CD14-positive monocyte (primary cell): Measurements from ENCODE around the gene AMBRA1. TPM values are rescaled to one million over a fixed set of nuclear protein-coding genes. Genes with fewer than 3 reads are reported as not detected.

ENCODE experiments used
- DNase-seq, 3 donors: peaks; one replicate each; pipeline ENCODE4 v3.0.0-alpha.2; 2011 to 2022
- H2AFZ ChIP-seq: 2 replicates; pipeline ENCODE4 v1.6.0; 2012; ENCODE audit warnings: mild to moderate bottlenecking, low read depth, low read length, inconsistent platforms; ENCODE audit not compliant: insufficient read depth, poor library complexity, severe bottlenecking
- H3K27ac ChIP-seq, 2 donors: 1 replicate in 1 of 2; 2 replicates in 1 of 2; pipeline ENCODE4 v1.5.1; 2012 to 2013; ENCODE audit warnings: low read length in 2 of 2, control low read depth in 1 of 2, inconsistent platforms in 1 of 2, low read depth in 1 of 2, mild to moderate bottlenecking in 1 of 2
- H3K27me3 ChIP-seq, 2 donors: one replicate each; pipeline versions ENCODE4 v1.6.0 to v1.6.1; 2011 to 2013; ENCODE audit warnings: low read length in 2 of 2; ENCODE audit not compliant: control insufficient read depth in 2 of 2, insufficient read depth in 2 of 2
- H3K36me3 ChIP-seq, 2 donors: replicated peaks in 1 of 2; 1 replicate in 1 of 2; 2 replicates in 1 of 2; pipeline versions ENCODE4 v1.5.1 to v1.6.1; 2012 to 2013; ENCODE audit warnings: low read length in 2 of 2, control low read depth in 1 of 2, inconsistent platforms in 1 of 2, mild to moderate bottlenecking in 1 of 2; ENCODE audit not compliant: insufficient read depth in 2 of 2, control insufficient read depth in 1 of 2
- H3K4me1 ChIP-seq, 2 donors: 1 replicate in 1 of 2; 2 replicates in 1 of 2; pipeline versions ENCODE4 v1.5.1 to v1.6.1; 2012 to 2013; ENCODE audit warnings: low read length in 2 of 2, control low read depth in 1 of 2, inconsistent platforms in 1 of 2, mild to moderate bottlenecking in 1 of 2, moderate library complexity in 1 of 2; ENCODE audit not compliant: insufficient read depth in 2 of 2, control insufficient read depth in 1 of 2
- H3K4me2 ChIP-seq: replicated peaks from 2 replicates; pipeline ENCODE3; 2012; ENCODE audit warnings: low read length, moderate library complexity, mild to moderate bottlenecking; ENCODE audit not compliant: poor library complexity, severe bottlenecking; ENCODE audit errors: extremely low read depth
- H3K4me3 ChIP-seq, 3 experiments: fragments of 200-600 bp in 1 of 3; sonication (generic) in 1 of 3; replicated peaks in 1 of 3; 1 replicate in 2 of 3; 2 replicates in 1 of 3; pipeline ENCODE4 v1.5.1; 2011 to 2013; ENCODE audit warnings: low read length in 3 of 3, mild to moderate bottlenecking in 3 of 3, control low read depth in 2 of 3, low read depth in 2 of 3, inconsistent platforms in 1 of 3, moderate library complexity in 1 of 3
- H3K79me2 ChIP-seq: 2 replicates; pipeline ENCODE4 v1.6.0; 2012; ENCODE audit warnings: mild to moderate bottlenecking, control low read depth, inconsistent platforms, low read length, moderate library complexity; ENCODE audit not compliant: insufficient read depth
- H3K9ac ChIP-seq: 2 replicates; pipeline ENCODE4 v1.6.0; 2017; ENCODE audit warnings: low read length, mild to moderate bottlenecking; ENCODE audit not compliant: insufficient read depth, poor library complexity, severe bottlenecking
- H3K9me3 ChIP-seq, 2 donors: replicated peaks in 1 of 2; 1 replicate in 1 of 2; 2 replicates in 1 of 2; pipeline versions ENCODE4 v1.5.1 to v1.6.1; 2012 to 2013; ENCODE audit warnings: low read length in 2 of 2, control low read depth in 1 of 2; ENCODE audit not compliant: control insufficient read depth in 1 of 2, insufficient read depth in 1 of 2
- H4K20me1 ChIP-seq: 2 replicates; pipeline ENCODE4 v1.6.0; 2012; ENCODE audit warnings: mild to moderate bottlenecking, low read length, control low read depth, moderate library complexity; ENCODE audit not compliant: insufficient read depth
- H3K27ac Mint-ChIP-seq, 7 donors: one replicate each; pipeline ENCODE4 v1.8.0; 2020; ENCODE audit warnings: mild to moderate bottlenecking in 7 of 7, mixed read lengths in 7 of 7, moderate library complexity in 6 of 7, inconsistent platforms in 2 of 7
- H3K27me3 Mint-ChIP-seq, 3 donors: one replicate each; pipeline ENCODE4 v1.8.0; 2021 to 2022; ENCODE audit warnings: low read depth in 3 of 3, mild to moderate bottlenecking in 3 of 3, mixed read lengths in 3 of 3, moderate library complexity in 3 of 3, inconsistent platforms in 1 of 3
- H3K36me3 Mint-ChIP-seq, 2 donors: one replicate each; pipeline ENCODE4 v1.8.0; 2020; ENCODE audit warnings: mixed read lengths in 2 of 2, inconsistent platforms in 1 of 2, mild to moderate bottlenecking in 1 of 2
- H3K4me1 Mint-ChIP-seq: one replicate; pipeline ENCODE4 v1.8.0; 2020; ENCODE audit warnings: mild to moderate bottlenecking, mixed read lengths
- H3K4me3 Mint-ChIP-seq, 2 donors: one replicate each; pipeline ENCODE4 v1.8.0; 2020; ENCODE audit warnings: mild to moderate bottlenecking in 2 of 2, mixed read lengths in 2 of 2, moderate library complexity in 1 of 2
- H3K9me3 Mint-ChIP-seq, 7 donors: one replicate each; pipeline ENCODE4 v1.8.0; 2020 to 2022; ENCODE audit warnings: mixed read lengths in 7 of 7, mild to moderate bottlenecking in 6 of 7, moderate library complexity in 6 of 7, inconsistent platforms in 2 of 7
- whole genome bisulfite sequencing: methylation state at CpG from one replicate; pipeline ENCODE4 v1.1.5; 2013; ENCODE audit warnings: missing lambda C conversion rate; ENCODE audit not compliant: insufficient coverage; 5-methylcytosine and 5-hydroxymethylcytosine counted together
- intact Hi-C, 2 donors: fragments of 100-400 bp; cut with micrococcal nuclease; formaldehyde crosslinking; loops; one replicate each; pipeline versions ENCODE4 v1.15.0 to v1.15.1; 2023
- polyA plus RNA-seq, 3 donors: library from polyadenylated mRNA; depleted of rRNA in 1 of 3; unstranded in 2 of 3; stranded (reverse) in 1 of 3; fragments of 300-500 nt in 2 of 3; fragments of >200 nt in 1 of 3; fragmentation: Illumina TruSeq in 2 of 3; gene quantifications; 1 replicate in 2 of 3; 2 replicates in 1 of 3; pipeline ENCODE4 v1.2.3, GENCODE V29; 2012 to 2021
- TF ChIP-seq, protein P1 (sequence below): fragments of 200-600 bp; IDR thresholded peaks from one replicate; pipeline ENCODE4 v1.8.0; 2022; ENCODE audit warnings: antibody characterized with exemption, mild to moderate bottlenecking

Gene AMBRA1
- polyA plus RNA-seq, 3 donors = 2.1 to 6.1 (median 3.8) TPM

DNA sequence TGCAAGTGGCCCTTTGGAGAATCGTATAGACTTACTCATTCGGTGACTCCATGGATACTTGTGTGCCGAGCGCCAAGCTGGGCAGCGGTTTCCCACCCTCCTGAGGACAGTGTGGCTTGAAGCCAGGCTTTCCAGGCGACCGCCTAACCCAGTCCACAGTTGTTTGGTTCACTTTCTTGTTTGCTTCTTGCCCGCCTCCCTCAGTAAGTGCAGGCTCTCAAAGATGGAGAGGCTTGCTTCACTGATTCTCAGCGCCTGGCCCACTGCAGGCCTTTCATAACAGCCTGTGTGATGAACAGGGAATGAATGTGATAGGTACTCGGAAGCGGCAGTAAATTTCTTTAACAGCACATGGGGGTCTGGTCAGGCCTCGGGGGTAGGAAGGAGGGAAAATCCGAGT is 223.6 kb downstream of the AMBRA1 start:
- Histone ChIP-seq H3K9ac (no peak overlapping the region), H3K36me3 (peaks cover 86 to 96% of the 10 kb centered on the region in 2 donors), H2AFZ (no peak overlapping the region), H3K9me3 (no peaks in the 10 kb centered on the region), H4K20me1 (peaks cover 99% of the 10 kb centered on the region), H3K79me2 (peaks cover 73% of the 10 kb centered on the region), H3K4me2 (no peak overlapping the region), H3K27me3 (no peaks in the 10 kb centered on the region), H3K4me1 (peaks cover under 1 to 12% of the 10 kb centered on the region in 2 donors), H3K27ac (no peak overlapping the region), H3K4me3 (no peak overlapping the region)
- peaks cover 6% of the 10 kb centered on the region for H3K4me1 Mint-ChIP-seq
- peak overlapping the region in 3 of 7 donors; percentile 15 to 70 (median 23) for H3K27ac Mint-ChIP-seq
- WGBS = 92% methylated on average over 8 of the region's 13 CpGs
- TF ChIP-seq, protein P1, sequence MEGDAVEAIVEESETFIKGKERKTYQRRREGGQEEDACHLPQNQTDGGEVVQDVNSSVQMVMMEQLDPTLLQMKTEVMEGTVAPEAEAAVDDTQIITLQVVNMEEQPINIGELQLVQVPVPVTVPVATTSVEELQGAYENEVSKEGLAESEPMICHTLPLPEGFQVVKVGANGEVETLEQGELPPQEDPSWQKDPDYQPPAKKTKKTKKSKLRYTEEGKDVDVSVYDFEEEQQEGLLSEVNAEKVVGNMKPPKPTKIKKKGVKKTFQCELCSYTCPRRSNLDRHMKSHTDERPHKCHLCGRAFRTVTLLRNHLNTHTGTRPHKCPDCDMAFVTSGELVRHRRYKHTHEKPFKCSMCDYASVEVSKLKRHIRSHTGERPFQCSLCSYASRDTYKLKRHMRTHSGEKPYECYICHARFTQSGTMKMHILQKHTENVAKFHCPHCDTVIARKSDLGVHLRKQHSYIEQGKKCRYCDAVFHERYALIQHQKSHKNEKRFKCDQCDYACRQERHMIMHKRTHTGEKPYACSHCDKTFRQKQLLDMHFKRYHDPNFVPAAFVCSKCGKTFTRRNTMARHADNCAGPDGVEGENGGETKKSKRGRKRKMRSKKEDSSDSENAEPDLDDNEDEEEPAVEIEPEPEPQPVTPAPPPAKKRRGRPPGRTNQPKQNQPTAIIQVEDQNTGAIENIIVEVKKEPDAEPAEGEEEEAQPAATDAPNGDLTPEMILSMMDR = no peak
- intact Hi-C loops = no loop called here
- H3K4me3 Mint-ChIP-seq = no peak overlapping the region
- H3K9me3 Mint-ChIP-seq = no peaks in the 10 kb centered on the region
- peaks cover 59 to 93% of the 10 kb centered on the region in 2 donors for H3K36me3 Mint-ChIP-seq
- DNase-seq = no peak
- H3K27me3 Mint-ChIP-seq = peaks cover 0 to 2% (median 1%) of the 10 kb centered on the region in 3 donors

DNA sequence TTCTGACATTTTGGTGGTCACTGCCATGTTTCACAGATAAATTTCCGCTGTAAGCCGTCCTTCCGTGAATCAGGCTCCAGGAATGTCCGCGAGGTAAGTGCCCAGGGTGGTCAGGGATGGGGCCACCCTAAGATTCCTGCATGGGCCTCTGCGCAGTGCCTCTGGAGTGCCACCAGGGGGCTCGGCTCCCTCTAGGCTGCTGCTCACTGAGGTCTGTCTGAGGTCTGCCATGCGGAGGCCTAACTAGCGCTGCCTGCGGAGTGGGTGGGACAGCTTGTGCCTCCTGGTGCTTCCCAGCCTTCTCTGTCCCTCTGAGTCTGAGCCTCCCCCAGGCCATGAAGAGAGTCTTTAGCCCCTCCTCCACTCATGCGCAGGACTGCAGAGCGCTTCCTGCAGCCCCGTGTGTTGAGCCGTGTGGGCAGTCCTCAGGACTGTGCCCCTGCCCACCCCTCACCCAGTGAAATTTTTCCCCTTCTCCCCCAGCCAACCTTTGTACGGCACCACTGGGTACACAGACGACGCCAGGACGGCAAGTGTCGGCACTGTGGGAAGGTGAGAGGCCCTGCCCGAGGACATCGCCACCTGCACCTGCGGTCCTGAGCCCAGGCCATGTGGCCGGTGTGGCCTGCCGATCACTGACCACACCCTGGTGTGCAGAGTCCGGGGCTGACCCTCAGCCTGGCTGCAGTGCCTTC is 224.2 kb downstream of the AMBRA1 start:
- peak in 2 of 3 donors; percentile 42 for DNase-seq
- peak overlapping the region in 2 of 7 donors; percentile 73 to 77 for H3K27ac Mint-ChIP-seq
- H2AFZ ChIP-seq = no peak overlapping the region
- peaks cover 58 to 92% of the 10 kb centered on the region in 2 donors for H3K36me3 Mint-ChIP-seq
- peaks cover 11% of the 10 kb centered on the region for H3K4me1 Mint-ChIP-seq
- H3K9me3 ChIP-seq = no peaks in the 10 kb centered on the region
- H3K36me3 ChIP-seq = peaks cover 85 to 96% of the 10 kb centered on the region in 2 donors
- H3K4me3 Mint-ChIP-seq = no peak overlapping the region
- no peak overlapping the region for H3K27ac ChIP-seq
- H3K4me1 ChIP-seq = peaks cover 4 to 17% of the 10 kb centered on the region in 2 donors
- TF ChIP-seq, protein P1 = peak; percentile 90
- peaks cover 1 to 2% (median 1%) of the 10 kb centered on the region in 3 donors for H3K27me3 Mint-ChIP-seq
- no peak overlapping the region for H3K9ac ChIP-seq
- no peak overlapping the region for H3K4me2 ChIP-seq
- H4K20me1 ChIP-seq = peaks cover 99% of the 10 kb centered on the region
- H3K79me2 ChIP-seq = peaks cover 79% of the 10 kb centered on the region
- H3K9me3 Mint-ChIP-seq = no peaks in the 10 kb centered on the region
- H3K27me3 ChIP-seq = no peaks in the 10 kb centered on the region
- no peak overlapping the region for H3K4me3 ChIP-seq
- intact Hi-C loops = loop anchor here in 1 of 2 donors (5.0 kb wide), 1 partner anchor 168 kb away; no protein-coding TSS in a partner anchor
- WGBS = 82% methylated on average over 19 of the region's 25 CpGs
